Colon (tissue), 2 donors: ENCODE measurements around the gene MAN2A2.

Source experiments
- FAIRE-seq: peaks from 2 replicates; lab custom pipeline; 2012; peaks lifted over from hg19 to GRCh38; lab: Jason Lieb, UNC
- donor health status: control.
- donor health status: control.

MAN2A2 gene

DNA sequence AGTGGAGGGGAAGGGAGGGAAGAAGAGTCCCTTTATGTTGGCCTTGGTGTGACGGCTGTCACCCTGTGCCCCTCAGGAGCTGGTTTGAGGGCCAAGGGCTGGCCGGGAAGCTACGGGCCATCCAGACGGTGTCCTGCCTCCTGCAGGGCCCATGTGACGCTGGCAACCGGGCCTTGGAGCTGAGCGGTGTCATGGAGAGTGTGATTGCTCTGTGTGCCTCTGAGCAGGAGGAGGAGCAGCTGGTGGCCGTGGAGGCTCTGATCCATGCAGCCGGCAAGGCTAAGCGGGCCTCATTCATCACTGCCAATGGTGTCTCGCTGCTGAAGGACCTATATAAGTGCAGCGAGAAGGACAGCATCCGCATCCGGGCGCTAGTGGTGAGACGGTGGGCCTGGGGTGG, 43.4 kb downstream of the MAN2A2 start:
- FAIRE-seq, result no peak

DNA sequence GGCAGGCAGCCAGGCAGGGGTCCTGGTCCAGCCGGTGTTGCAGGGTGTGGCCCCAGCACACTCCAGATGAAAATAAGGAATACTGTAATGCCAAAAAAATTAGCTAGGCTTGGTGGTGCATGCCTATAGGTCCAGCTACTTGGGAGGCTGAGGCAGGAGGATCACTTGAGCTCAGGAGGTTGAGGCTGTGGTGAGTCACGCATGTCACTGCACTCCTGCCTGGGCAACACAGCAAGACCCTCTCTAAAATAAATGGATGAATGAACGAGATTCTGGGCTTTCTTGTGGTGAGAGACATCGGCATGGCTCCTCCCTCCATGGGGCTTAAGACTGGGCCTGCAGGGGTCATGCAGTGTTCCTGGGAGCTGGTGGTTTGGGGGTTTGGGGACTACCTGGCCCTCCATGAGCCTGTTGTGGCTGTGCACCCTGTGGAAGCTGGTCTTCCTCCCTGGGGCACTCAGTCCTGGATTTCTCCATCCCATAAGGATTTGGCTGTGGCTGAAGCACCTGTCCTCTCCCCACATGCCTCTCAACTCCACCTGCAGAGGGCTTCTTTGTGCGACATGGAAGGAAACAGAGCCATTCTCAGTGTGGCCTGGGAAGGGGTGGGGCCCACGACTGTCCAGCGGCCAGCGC, 44.0 kb downstream of the MAN2A2 start:
- no peak for FAIRE-seq

DNA sequence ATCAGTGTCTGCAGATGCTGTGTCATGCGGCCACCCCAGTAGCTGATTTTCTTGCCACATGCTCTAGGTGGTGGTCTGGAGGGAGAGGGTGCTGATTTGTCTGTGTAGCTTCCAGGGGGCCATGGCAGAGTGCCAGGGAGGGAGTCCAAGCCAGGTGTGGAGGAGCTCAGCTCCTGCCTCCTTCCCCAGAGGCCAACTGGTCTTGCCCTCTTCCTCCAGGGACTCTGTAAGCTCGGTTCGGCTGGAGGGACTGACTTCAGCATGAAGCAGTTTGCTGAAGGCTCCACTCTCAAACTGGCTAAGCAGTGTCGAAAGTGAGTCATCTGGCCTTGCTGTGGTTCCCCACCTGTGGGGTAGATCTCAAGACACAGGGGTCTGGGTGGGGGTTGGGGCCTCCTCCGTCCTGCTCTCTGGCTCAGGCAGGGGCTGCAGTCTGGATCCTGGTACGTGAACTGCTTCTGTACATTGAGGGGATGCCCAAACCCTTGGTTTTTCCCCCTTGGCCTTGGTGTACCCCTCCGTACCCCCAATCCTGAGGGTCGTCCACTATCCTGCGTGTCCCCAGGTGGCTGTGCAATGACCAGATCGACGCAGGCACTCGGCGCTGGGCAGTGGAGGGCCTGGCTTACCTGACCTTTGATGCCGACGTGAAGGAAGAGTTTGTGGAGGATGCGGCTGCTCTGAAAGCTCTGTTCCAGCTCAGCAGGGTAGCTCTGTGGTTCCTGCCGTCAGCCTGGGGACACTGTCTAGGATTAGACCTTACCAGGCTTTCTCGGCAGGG, 44.7 kb downstream of the MAN2A2 start:
- FAIRE-seq, result no peak

DNA sequence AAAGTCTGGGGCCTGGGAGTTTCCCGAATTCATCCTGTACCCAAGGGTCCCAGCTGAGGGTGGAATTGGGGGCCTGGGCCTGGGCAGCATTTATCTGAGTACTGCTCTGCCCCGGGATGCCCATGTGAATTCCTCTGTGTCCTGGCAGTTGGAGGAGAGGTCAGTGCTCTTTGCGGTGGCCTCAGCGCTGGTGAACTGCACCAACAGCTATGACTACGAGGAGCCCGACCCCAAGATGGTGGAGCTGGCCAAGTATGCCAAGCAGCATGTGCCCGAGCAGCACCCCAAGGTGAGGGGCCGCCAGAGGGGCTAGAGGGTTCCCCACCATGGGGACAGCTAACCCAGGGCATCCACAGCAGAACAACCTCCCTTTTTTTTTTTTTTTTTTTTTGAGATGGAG, 45.4 kb downstream of the MAN2A2 start:
- FAIRE-seq, result no peak

DNA sequence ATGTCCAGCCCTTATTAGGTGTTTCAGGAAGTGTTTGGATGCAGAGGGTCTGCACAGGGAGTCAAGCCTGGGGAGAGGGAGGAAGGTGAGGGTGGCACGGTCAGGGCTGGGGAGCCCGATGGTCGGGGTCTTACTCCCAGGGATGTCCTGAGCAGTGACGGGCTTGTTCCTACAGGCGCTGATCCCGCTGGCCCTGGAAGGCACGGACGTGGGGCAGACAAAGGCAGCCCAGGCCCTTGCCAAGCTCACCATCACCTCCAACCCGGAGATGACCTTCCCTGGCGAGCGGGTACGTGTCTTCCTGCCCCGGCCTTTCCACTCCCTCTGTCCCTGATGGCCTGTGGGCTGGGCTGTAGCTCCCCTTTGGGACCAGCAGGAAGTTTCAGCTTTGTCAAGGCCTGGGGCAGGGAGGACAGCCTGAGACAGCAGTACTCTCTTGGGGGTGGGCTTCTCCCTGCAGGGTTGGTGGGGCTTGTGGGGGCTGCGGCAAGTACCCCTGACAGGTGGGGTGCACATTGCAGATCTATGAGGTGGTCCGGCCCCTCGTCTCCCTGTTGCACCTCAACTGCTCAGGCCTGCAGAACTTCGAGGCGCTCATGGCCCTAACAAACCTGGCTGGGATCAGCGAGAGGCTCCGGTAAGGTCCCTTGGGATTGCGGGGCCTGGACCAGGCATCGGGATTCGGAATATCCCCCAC, 47.0 kb downstream of the MAN2A2 start:
- FAIRE-seq, result no peak

DNA sequence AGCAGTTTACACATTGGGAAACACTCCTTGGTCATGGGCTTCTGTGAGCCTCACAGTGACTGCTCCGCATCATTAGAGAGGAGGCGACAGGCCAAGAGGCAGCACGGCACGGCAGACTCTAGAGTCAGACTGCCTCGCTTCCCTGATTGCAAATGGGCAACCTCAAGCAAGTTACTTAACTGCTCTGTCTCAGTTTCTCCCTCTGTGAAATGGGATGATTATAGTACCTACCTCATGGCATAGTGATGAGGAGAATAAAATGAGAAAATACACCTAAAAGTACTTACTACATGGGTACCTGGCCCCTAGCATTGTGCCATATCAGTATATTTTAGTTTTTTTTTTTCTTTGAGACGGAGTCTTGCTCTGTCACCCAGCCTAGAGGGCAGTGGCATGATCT, 47.6 kb downstream of the MAN2A2 start:
- no peak for FAIRE-seq

DNA sequence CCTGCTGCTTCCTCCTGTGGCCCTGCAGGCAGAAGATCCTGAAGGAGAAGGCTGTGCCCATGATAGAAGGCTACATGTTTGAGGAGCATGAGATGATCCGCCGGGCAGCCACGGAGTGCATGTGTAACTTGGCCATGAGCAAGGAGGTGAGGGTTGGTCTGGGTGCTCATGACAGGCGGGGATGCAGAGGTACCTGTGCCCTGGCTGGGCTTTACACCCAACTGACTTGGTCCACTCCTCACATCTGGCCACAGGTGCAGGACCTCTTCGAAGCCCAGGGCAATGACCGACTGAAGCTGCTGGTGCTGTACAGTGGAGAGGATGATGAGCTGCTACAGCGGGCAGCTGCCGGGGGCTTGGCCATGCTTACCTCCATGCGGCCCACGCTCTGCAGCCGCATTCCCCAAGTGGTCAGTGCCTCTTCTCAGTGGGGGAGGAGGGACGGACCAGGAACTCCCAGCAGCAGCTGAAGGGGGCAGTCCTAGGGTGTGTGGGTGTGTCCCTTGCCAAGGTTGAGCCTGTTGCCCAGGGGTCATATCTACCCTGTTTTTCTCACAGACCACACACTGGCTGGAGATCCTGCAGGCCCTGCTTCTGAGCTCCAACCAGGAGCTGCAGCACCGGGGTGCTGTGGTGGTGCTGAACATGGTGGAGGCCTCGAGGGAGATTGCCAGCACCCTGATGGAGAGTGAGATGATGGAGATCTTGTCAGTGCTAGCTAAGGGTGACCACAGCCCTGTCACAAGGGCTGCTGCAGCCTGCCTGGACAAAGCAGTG, 50.0 kb downstream of the MAN2A2 start:
- no peak for FAIRE-seq

DNA sequence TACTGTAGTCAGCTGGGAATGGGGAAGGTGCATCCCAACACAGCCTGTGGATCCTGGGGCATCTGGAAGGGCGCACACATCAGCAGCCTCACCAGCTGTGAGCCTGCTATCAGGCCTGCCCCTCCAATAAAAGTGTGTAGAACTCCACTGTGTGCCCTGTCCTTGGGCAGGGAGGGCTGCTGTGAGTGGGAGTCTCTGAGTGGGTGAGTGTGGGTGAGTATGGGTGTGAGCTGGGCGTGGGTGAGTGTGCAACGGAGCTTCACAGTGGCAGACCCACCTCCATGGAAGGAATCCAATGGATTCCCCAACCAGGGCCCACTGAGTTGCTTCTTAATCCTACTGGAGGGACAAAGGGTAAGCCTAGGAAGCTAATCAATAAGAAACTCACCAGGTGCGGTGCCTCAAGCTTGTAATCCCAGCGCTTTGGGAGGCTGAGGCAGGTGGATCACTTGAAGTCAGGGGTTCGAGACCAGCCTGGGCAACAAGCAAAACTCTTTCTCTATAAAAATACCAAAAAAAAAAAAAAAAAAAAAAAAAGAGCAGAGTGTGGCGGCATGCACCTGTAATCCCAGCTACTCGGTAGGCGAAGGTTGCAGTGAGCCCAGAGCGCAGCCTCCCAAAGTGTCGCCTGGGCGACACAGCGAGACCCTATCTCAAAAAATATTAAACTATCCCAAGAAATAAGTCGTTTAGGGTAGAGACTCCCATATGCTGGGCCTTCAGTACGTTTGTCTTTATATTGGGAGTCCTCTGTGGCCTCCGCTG, 51.0 kb downstream of the MAN2A2 start:
- FAIRE-seq, result no peak

DNA sequence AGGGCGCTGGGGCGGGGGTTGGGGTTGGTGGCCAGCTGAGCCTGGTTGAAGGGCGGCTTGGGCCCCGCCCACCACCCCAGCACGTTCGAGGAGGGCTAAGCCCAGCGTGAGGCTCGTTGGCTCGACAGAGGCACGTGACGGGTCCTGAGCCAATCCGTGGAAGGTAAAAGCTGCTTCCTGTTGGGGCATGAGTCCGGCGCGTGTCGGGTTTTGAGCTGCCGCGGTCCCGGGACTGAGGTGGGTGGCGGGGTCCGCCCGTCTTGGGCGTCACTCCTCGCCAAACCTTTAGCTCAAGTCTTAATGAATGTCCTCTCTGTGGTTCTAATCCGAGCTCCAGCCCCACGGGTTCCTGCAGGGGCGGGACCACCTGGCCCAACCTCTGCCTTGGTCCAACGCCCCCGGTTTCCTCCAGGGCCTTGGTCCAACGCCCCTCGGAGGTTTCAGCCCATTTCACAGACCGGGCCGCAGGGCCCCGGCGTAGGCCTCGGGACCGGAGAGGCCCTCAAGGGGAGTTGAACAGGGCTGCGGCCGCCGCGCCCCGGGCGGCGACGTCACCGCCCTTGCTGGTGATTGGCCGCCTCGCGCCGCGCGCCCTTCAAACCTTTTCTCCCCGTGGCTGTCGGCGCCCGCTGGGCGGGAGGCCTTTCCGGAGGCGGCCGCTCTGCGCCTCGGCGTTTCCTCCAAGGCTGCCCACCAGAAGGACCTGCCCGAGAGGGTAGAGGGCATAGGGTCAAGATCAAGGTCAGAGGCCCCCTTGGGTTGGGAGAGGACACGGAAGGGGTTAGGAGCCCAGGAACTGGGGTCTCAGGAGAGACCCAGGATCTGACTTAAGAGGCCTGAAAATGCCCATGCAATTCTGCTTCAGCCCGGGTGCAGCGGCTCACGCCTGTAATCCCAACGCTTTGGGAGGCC, 51.9 kb downstream of the MAN2A2 start, which contains the start of gene RCCD1:
RCCD1 (plus strand) TSS at position 173 of the 912 bp plus-strand sequence. CDS start 1,851 bp downstream, outside the sequence.
- FAIRE-seq, result no peak

DNA sequence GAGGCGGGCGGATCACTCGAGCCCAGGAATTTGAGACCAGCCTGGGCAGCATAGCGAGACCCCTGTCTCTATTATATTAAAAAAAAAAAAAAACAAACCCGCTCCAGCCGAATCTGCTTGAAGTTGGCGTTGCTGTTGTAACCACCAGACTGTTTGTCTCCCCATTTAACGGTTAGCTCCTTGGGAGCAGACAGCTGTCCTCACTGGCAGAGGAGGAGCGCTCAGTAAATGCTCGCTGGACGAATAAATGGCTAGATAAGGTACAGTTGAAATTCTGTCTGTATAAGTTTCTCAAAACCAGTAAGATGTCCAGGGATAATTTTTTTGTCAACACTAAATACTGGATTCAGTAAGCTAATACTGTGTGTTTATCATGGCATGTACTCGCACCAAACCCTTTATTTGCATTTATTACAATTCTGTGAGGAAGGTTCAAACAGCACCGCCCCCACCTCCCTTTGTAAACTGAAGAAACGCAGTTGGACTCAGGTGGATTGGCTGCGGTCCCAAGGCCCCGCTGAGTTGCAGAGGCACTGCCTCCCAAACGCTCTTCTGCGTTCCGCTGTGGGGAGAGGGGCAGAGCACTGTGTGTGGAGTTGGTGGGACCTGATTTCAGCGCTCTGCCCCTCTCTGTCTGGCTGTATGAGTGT, 52.6 kb downstream of the MAN2A2 start:
- no peak for FAIRE-seq

DNA sequence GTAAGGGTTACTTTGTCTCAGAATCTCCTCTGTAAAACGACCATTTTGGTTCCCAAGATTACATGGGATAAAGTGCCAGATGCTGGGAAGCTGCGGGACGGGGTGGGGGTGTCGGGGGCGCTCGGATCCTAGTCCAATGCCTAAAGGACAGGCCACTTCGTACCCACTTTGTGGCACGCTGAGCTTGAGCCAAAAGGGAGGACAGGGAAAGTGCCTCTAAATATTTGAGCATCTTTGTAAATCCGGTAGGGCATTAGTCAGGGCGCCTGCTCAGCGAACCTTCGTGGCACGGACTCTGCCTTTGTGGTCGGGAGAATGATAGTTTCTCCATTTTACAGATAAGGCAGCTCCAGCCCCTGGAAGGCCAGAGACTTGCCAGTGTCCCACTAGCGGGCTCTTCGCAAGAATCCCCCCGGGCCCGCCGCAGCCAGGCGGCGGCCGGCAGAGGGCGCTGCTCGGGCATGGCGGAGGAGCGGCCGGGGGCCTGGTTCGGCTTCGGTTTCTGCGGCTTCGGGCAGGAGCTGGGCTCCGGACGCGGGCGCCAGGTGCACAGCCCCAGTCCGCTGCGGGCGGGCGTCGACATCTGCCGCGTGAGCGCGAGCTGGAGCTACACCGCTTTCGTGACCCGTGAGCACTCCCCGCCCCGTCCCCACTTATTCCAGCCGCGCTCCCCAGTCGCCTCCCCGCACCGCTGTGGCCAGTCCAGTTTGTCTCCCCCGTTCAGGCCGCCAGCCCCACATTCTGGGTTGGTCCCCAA, 53.4 kb downstream of the MAN2A2 start:
- FAIRE-seq, result no peak

DNA sequence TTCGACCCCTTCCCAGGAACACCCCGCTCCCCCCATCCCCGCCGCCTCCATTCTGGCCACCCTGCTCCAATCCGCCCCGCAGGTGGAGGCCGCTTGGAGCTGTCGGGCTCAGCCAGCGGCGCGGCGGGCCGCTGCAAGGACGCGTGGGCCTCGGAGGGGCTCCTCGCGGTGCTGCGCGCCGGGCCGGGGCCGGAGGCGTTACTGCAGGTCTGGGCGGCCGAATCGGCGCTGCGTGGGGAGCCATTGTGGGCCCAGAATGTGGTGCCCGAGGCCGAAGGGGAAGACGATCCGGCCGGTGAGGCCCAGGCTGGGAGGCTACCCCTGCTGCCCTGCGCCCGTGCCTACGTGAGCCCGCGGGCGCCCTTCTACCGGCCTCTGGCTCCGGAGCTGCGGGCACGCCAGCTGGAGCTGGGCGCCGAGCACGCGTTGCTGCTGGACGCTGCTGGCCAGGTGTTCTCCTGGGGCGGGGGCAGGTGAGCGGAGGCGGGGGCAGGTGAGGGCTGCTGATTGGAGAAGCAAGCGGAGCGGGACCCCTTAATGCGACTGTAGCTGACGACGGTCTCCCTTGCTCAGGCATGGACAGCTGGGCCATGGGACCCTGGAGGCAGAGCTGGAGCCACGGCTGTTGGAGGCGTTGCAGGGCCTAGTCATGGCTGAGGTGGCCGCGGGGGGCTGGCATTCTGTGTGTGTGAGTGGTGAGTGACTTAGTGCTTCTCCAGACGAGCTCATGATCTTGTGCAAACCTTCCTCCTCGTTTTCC, 54.1 kb downstream of the MAN2A2 start:
- no peak for FAIRE-seq

DNA sequence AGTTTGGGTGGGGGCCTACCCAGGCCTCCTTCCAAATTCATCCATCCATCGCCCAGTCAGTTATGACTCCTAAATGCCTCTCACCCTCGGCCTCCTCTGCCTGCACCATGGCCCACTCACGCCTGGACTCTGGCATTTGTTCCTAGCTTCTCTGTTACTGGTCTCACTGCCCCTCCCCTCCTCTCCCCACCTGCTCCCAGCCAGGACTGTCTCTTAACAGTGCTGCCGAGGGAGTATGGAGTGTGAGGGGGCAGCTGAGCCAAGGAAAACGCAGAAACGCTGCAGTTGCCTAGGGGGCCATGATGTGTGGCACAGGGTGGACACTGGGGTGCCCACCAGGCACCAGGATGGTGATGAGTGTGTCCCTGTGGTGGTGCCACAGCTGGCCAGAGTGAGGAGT, 54.7 kb downstream of the MAN2A2 start:
- FAIRE-seq, result no peak

DNA sequence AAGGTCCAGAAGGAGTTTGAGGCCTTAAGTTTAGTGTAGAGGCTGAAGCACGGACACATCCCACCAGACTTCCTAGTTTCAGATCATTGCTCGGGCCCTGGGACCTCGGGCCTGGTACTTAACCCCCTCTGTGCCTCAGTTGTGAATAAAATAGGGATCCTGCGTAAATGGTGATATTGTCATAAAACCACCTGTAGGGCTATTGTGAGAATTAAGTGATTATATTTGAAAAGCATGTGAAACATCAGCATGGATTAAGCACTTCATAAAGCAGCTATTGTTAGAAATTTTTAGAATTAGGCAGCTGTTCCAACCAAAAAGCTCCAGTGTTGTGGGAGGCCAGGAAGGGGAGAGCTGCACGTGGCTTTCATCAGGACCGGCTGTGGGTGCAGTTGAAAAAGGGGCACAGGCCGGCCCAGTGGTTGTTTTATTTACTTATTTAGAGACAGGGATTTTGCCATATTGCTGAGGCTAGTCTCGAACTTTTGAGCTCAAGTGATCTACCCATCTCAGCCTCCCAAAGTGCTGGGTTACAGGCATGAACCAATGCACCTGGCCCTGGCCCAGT, 56.0 kb downstream of the MAN2A2 start:
- FAIRE-seq, result no peak

DNA sequence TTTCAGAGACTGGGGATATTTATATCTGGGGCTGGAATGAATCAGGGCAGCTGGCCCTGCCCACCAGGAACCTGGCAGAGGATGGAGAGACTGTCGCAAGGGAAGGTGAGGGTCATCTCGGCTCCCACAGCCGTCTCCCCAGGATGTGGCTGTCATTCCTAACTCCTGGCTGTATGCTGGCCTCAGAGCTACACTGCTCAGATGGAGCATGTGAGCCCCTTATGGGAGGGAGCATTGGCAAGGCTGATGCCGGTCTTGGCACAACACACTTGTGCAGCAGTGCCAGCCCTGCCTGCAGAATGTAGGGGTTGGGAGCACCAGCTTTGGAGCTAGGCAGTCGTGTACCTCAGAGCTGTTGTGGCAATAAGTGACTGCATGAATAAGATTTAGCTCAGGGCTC, 56.8 kb downstream of the MAN2A2 start:
- FAIRE-seq, result no peak

DNA sequence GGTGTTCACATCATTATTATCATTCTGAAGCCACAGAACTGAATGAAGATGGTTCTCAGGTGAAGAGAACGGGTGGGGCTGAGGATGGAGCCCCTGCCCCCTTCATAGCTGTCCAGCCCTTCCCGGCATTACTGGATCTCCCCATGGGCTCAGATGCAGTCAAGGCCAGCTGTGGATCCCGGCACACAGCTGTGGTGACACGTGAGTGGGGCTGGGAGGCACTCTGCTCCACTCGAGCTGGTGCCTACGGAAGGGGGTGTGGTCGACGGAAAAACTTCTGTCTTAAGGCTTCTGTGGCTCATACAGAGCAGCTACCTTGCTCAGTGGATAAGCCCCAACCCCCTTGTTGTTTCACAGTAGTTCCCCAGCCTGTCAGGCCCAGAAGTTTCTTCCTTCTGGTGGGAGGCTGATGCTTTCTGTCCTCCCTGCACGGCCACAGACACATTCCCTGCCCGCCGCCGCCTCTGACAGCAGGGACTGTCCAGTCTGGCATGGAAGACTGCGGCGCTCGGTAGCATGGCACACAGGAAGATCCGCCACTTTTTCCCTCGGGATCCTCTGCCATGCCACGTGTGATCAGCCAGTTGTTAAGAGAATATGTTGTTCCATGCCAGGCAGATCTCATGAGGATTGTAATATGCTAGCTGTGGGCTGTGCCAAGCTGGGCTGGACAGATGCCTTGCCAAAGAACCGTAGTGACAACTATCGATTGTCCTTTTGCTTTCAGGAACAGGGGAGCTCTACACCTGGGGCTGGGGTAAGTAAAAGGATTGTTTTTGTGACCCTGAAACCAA, 57.4 kb downstream of the MAN2A2 start:
- no peak for FAIRE-seq

DNA sequence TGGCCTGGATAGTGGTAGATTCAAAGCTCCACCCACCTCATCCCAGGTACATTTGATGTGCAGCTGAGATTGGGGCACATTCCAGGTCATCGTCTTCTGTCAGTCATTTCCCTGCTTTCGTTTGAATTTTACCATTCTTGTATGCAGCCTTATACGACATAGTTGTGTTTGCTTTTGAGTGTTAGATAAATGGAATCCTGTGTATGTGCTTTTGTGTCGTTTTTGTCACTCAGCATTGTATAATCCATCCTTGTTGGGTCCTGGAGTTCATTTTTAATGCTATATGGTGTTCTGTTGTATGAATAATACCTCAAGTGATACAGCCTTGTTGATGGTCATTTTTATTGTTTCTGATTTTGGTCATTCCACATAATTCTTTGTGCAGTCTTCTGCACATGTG, 58.9 kb downstream of the MAN2A2 start:
- no peak for FAIRE-seq
